GM23338 (cell line): ENCODE results near the gene NPHP1. TPM values are rescaled to one million over a fixed set of nuclear protein-coding genes. Genes with fewer than 3 reads are reported as not detected.

Experiments
- ATAC-seq: fragments of 200-7000 bp; cut with Tn5 transposase; 3 replicates; pipeline ENCODE4 v1.9.1; 2020
- DNase-seq: peaks from one replicate; pipeline ENCODE4 v3.0.0-alpha.2; 2015; ENCODE audit warnings: low spot score
- H2AFZ ChIP-seq: fragments of 200-600 bp; sonication (generic); 2 replicates; pipeline ENCODE4 v1.8.0; 2016; ENCODE audit warnings: antibody characterized with exemption, mild to moderate bottlenecking, moderate library complexity
- H3F3A ChIP-seq: fragments of 200-600 bp; sonication (generic); replicated peaks from 2 replicates; pipeline ENCODE4 v1.8.0; 2017; ENCODE audit warnings: antibody characterized with exemption, mixed run types, low read depth
- H3K27ac ChIP-seq: fragments of 200-600 bp; sonication (generic); 2 replicates; pipeline ENCODE4 v1.6.1; 2016; ENCODE audit warnings: low read depth
- H3K27me3 ChIP-seq: fragments of 200-600 bp; sonication (generic); 2 replicates; pipeline ENCODE4 v1.8.0; 2016; ENCODE audit warnings: mild to moderate bottlenecking, mixed run types, moderate library complexity; ENCODE audit not compliant: insufficient read depth
- H3K36me3 ChIP-seq: fragments of 200-600 bp; sonication (generic); 2 replicates; pipeline ENCODE4 v1.8.0; 2016; ENCODE audit warnings: mild to moderate bottlenecking; ENCODE audit not compliant: insufficient read depth
- H3K4me1 ChIP-seq: fragments of 200-600 bp; sonication (generic); 2 replicates; pipeline ENCODE4 v1.8.0; 2016; ENCODE audit warnings: mild to moderate bottlenecking, moderate library complexity; ENCODE audit not compliant: insufficient read depth
- H3K4me2 ChIP-seq: fragments of 200-600 bp; sonication (generic); 2 replicates; pipeline ENCODE4 v1.7.1; 2017; ENCODE audit warnings: mixed run types
- H3K4me3 ChIP-seq: fragments of 200-600 bp; sonication (generic); 2 replicates; pipeline ENCODE4 v1.6.1; 2016; ENCODE audit warnings: mixed run types
- H3K79me2 ChIP-seq: fragments of 200-600 bp; sonication (generic); replicated peaks from 2 replicates; pipeline ENCODE4 v1.8.0; 2017; ENCODE audit warnings: mild to moderate bottlenecking; ENCODE audit not compliant: insufficient read depth
- H3K9me2 ChIP-seq: fragments of 200-600 bp; sonication (generic); 2 replicates; pipeline ENCODE4 v1.8.0; 2017; ENCODE audit not compliant: insufficient read depth
- H4K20me1 ChIP-seq: fragments of 200-600 bp; sonication (generic); replicated peaks from 2 replicates; pipeline ENCODE4 v1.8.0; 2017; ENCODE audit warnings: mild to moderate bottlenecking; ENCODE audit not compliant: insufficient read depth
- H3K27ac Mint-ChIP-seq: 2 replicates; pipeline ENCODE4 v1.8.0; 2020; ENCODE audit warnings: inconsistent platforms, mild to moderate bottlenecking, moderate library complexity, mixed read lengths
- H3K27me3 Mint-ChIP-seq: 3 replicates; pipeline ENCODE4 v1.8.0; 2022; ENCODE audit warnings: low read depth, mild to moderate bottlenecking, moderate library complexity, mixed read lengths, inconsistent platforms; ENCODE audit not compliant: insufficient read depth, poor library complexity
- H3K36me3 Mint-ChIP-seq: 3 replicates; pipeline ENCODE4 v1.8.0; 2021; ENCODE audit warnings: low read depth, mild to moderate bottlenecking, inconsistent platforms, moderate library complexity, mixed read lengths
- H3K4me1 Mint-ChIP-seq: 3 replicates; pipeline ENCODE4 v1.8.0; 2020; ENCODE audit warnings: mild to moderate bottlenecking, inconsistent platforms, mixed read lengths
- H3K4me3 Mint-ChIP-seq: 3 replicates; pipeline ENCODE4 v1.8.0; 2021; ENCODE audit warnings: moderate library complexity, mild to moderate bottlenecking, inconsistent platforms, mixed read lengths
- H3K9me3 Mint-ChIP-seq: 3 replicates; pipeline ENCODE4 v1.8.0; 2020; ENCODE audit warnings: moderate library complexity, mild to moderate bottlenecking, inconsistent platforms, mixed read lengths
- CREB1 ChIP-seq: fragments of 250-450 bp; sonication (Bioruptor Pico); IDR thresholded peaks from 2 replicates; pipeline ENCODE4 v1.5.0; 2020; ENCODE audit warnings: low read depth, mild to moderate bottlenecking, moderate library complexity
- ETS1 ChIP-seq: IDR thresholded peaks from 2 replicates; pipeline ENCODE4 v1.6.1; 2016; ENCODE audit warnings: antibody characterized with exemption
- EZH2 ChIP-seq: fragments of 200-600 bp; sonication (generic); IDR thresholded peaks from one replicate; pipeline ENCODE4 v1.8.0; 2017; ENCODE audit warnings: antibody characterized with exemption, mild to moderate bottlenecking, low read depth; ENCODE audit not compliant: unreplicated experiment
- EZH2phosphoT487 ChIP-seq: fragments of 200-600 bp; sonication (generic); IDR thresholded peaks from one replicate; pipeline ENCODE4 v1.8.1; 2018; ENCODE audit warnings: antibody characterized with exemption; ENCODE audit not compliant: unreplicated experiment
- JUNB ChIP-seq: IDR thresholded peaks from one replicate; pipeline ENCODE4 v1.6.1; 2016; ENCODE audit warnings: antibody characterized with exemption; ENCODE audit not compliant: unreplicated experiment
- POLR2AphosphoS5 ChIP-seq: IDR thresholded peaks from 2 replicates; pipeline ENCODE4 v1.6.1; 2016; ENCODE audit warnings: antibody characterized with exemption, low read depth
- ZNF462 ChIP-seq: fragments of 250-450 bp; sonication (Bioruptor Pico); IDR thresholded peaks from 2 replicates; pipeline ENCODE4 v1.5.0; 2020; ENCODE audit warnings: mild to moderate bottlenecking, moderate library complexity
- polyA plus RNA-seq: library from polyadenylated mRNA; unstranded; fragments of >200 nt; fragmentation: Nextera tagmentation; extraction: Ambion mirVana; gene quantifications from 2 replicates; pipeline ENCODE4 v1.2.1, GENCODE V29; 2016
- total RNA-seq: library from RNA; depleted of rRNA; stranded (reverse); fragments of >200 nt; shearing (Covaris generic); gene quantifications from 2 replicates; pipeline ENCODE4 v1.2.3, GENCODE V29; 2014

Gene NPHP1
- total and polyA plus RNA-seq, 2 experiments from 2014 or later, result 4.6 to 10.0 TPM

DNA sequence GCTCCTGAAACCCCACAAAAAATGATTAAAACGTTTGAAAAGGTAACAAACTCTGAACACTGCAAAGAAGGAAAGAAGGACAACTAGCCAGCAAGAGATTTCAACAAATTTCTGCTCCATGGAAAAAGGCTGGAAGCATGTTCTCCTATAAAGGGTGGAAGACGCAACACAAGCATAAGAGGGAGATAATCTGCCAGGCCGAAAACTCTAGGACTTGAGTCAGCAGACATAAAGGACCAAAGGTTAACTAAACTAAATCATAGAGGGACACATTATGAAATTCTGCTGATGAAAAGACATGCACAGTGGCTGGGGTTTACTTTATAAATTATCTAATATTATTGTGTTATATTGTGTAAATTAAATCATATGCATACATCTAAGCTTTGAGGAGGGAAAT lies 6.8 kb downstream of the NPHP1 start (continued):
- TF ChIP-seq ZNF462 (CRISPR knock-in tag), result no peak
- TF ChIP-seq POLR2AphosphoS5, result no peak
- no peak for TF ChIP-seq JUNB
- no peak for TF ChIP-seq EZH2phosphoT487
- no peak for TF ChIP-seq ETS1
- TF ChIP-seq CREB1 (CRISPR knock-in tag), result no peak

DNA sequence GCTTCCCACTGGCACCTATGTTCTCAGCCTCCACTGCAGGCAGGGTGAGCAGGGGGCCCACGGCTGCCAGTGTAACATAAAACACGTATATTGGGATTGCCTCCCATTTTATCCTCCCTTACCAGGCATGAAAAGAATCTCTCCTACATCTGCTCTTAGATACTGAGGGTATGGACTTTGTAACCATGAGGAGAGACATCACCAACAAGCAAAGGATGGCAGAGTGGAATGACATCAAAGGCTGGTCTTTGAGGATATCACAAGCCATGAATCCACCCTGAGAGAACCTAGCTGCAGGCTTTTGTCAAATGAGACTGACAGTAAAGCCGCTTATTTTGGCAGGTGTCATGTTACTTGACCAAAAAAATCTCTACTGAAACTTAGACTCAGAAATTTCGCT lies 7.4 kb downstream of the NPHP1 start:
- H3K4me2 ChIP-seq, result no peak overlapping the region
- DNase-seq, result no peak
- H4K20me1 ChIP-seq, result no peaks in the 10 kb centered on the region; the same call in 1 of the 2 replicates
- no peak overlapping the region for H3K27ac ChIP-seq
- ATAC-seq, result no peak
- Mint-ChIP-seq H3K4me1 (no peaks in the 10 kb centered on the region; the same call in 2 of the 3 replicates), H3K36me3 (no peaks in the 10 kb centered on the region), H3K4me3 (no peak overlapping the region), H3K27me3 (peaks cover 5% of the 10 kb centered on the region), H3K27ac (no peak overlapping the region), H3K9me3 (no peaks in the 10 kb centered on the region; the same call in 2 of the 3 replicates)
- no peaks in the 10 kb centered on the region for H3F3A ChIP-seq
- no peaks in the 10 kb centered on the region for H3K27me3 ChIP-seq
- no peaks in the 10 kb centered on the region for H3K9me2 ChIP-seq
- no peak overlapping the region for H3K4me3 ChIP-seq
- no peaks in the 10 kb centered on the region for H3K79me2 ChIP-seq
- H3K36me3 ChIP-seq, result no peaks in the 10 kb centered on the region
- H3K4me1 ChIP-seq, result no peaks in the 10 kb centered on the region
- H2AFZ ChIP-seq, result no peak overlapping the region
- TF ChIP-seq ZNF462 (CRISPR knock-in tag), result no peak
- no peak for TF ChIP-seq EZH2
